Stimulated activated CD8-positive, alpha-beta memory T cell treated with anti-CD3 and anti-CD28 coated beads, Interleukin-15, amount 100 ng/mL, for 4 hours (primary cell): ENCODE results near the gene SPRED1.

Source experiments
- DNase-seq, 2 donors: peaks; one replicate each; pipeline ENCODE4 v3.0.0-alpha.2; 2020; ENCODE audit warnings: low read depth in 2 of 2

Gene SPRED1

DNA sequence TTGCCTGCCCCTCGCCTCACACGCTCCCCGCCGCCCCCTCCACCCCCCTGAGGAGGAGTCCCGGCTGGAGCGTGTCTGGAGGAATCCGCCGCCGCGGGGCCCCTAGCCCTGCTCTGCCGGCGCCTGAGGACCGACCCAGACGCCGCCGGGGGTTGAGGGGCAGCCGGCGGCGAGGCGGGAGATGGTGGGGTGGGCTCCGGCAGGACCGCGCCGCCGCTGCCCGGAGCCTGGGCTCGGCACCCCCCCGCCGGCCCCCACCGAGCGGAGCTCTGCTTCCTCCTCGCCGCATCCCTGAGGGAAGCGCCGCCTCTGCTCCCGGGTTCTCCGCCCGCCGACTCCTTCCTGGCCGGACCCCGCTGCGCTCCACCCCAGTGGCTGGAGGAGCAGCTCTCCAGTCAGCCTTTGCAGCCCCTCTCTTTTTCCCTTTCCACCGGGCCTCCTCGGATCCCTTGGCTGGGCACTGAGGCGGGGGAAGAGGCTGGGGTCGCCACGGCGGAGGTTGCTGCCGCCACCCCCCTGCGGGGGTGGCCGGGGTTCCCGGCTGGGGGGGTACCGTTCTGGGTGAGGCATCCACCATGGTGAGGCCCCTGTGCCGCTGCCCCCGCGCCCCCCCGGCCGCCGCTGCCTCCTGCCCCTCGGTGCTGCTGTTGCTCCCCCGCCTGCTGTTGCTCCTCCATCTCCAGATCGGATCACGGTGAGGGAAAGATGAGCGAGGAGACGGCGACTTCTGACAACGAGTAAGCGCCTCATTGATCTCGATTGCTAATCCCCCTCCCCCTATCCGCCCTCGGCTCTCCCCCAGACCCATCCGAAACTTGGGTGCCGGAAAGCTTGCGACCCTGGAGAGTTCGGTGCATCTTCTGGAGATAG lies at the start of gene SPRED1:
Gene SPRED1, plus strand, starts transcription at position 356 of the 870 bp plus-strand sequence. Its CDS starts 350 bp downstream, at position 706.
- DNase-seq: no peak

GRCh38 chr15:38205526-38206272 lies 46.9 kb upstream of the SPRED1 start:
- DNase-seq: no peak

DNA sequence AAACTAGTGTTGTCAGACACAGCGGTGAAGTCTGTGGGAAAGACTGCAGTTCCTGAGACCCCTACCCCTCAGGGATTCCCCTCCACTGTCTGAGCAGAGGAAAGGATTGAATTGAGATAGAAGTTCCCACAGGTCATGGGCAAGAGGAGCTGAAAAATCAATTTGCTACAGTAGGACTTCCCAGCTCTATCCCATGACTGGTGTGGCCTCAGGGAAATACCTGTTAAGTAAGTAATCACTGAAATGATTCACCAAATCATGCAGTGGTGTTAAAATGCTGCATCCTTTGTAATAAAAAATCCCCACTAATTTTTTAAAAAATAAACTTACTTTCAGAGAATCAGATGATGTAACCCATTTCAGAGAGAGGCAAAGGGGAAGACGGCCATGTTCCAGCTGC lies 45.0 kb upstream of the SPRED1 start:
- no peak for DNase-seq

DNA sequence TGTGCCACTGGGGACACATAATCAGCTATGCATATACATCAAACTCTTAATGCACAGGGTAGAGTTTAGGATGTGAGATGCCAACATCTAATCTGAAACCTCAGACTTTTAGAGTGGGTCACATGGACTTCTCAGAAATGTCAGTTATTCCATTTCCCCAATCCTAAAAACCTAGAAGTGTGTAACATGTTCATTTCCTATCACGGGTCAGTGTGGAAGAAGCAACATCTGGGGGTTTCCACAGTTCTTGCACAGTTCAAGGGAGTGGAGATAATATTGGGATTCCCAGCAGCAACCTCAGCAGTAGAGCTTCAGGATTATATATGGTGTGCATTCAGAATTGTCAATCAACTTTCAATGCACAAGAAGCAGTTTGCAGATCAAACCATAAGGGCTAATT lies 44.4 kb upstream of the SPRED1 start:
- no peak for DNase-seq

GRCh38 chr15:38208779-38209178 lies 43.9 kb upstream of the SPRED1 start:
- no peak for DNase-seq

- DNase-seq: no peak
These were observed 41.4 kb upstream of the SPRED1 start for GRCh38 chr15:38211249-38211648.

- DNase-seq: no peak
These were observed 40.8 kb upstream of the SPRED1 start for GRCh38 chr15:38211811-38212210.

GRCh38 chr15:38212729-38213351 lies 39.8 kb upstream of the SPRED1 start:
- DNase-seq: no peak

DNA sequence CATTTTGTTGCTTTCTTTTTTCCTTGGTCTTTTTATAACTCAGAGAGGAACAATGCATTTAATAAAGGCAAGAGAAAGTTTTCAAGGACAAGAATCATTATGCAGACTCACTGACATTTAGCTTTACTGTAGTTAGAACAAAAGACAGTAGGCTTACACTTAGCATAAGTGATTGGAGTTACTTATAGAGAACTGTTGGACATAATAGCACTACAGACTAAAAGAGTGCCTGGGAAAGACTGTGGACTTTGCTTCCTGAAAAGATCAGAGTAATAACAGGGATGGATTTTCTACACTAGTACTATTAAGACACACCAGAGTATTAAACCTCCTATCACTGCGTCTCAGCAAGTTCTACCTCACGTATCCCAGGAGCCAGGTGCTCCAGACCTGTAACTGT lies 39.3 kb upstream of the SPRED1 start:
- no peak for DNase-seq

- no peak for DNase-seq
These were observed 36.9 kb upstream of the SPRED1 start for GRCh38 chr15:38215707-38216106.

- no peak for DNase-seq
These were observed 35.9 kb upstream of the SPRED1 start for GRCh38 chr15:38216763-38217162.

- DNase-seq: no peak
These were observed 35.4 kb upstream of the SPRED1 start for GRCh38 chr15:38217191-38217595.

GRCh38 chr15:38217788-38218609 lies 34.6 kb upstream of the SPRED1 start:
- no peak for DNase-seq

GRCh38 chr15:38220606-38221273 lies 31.9 kb upstream of the SPRED1 start:
- no peak for DNase-seq

DNA sequence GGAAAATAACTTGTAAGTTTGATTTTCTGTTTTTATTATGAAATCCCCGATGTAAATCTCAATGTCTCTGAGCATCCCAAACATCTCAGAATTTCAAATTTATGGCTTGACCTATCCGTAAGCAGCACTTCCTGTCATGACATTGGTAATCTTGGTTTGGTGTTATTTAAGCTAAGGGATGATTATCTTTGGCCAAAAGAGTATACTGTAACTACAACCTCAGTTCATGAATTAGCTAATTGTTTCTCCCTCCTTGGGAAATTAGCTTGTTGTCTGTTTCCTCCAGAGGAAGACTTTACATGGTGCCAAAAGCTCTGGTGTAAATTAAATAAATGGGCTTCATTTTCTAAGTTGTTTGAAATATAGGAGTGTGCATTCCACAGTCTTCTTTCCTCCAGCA lies 28.1 kb upstream of the SPRED1 start:
- DNase-seq: no peak

GRCh38 chr15:38225381-38225780 lies 27.3 kb upstream of the SPRED1 start:
- no peak for DNase-seq

GRCh38 chr15:38226608-38227266 lies 25.9 kb upstream of the SPRED1 start:
- no peak for DNase-seq

DNA sequence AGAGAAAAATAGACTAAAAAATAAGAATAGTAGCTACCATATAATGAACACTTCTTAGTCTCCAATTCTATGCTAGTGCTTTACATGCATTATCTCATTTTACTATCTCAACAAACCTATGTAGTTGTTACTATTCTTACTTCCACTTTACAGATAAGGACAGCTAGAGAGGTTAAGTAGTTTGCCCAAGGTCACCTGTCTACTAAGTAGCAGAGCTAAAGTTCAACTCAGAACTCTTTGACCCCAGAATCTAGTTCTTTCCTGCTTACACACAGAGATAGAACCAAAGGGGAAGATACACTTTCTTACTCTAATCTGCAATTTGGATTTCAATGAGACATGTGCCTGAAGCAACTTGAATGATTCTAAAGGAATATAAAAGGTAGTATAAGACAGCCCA lies 24.7 kb upstream of the SPRED1 start:
- no peak for DNase-seq

GRCh38 chr15:38228618-38229017 lies 24.0 kb upstream of the SPRED1 start:
- DNase-seq: no peak

GRCh38 chr15:38229705-38230310 lies 22.8 kb upstream of the SPRED1 start:
- DNase-seq: no peak
